ENCODE measurements around the gene GSC2. TPM values are rescaled to one million over a fixed set of nuclear protein-coding genes. Genes with fewer than 3 reads are reported as not detected.

The GSC2 gene
- total and polyA plus RNA-seq, 12 donors: not detected

- TF ChIP-seq CTCF (IDR thresholded peaks at IDR 0.05): no peak
- Histone ChIP-seq H3K4me3 (no peak overlapping the region), H3K36me3 (replicated peaks in 1 of 2) (peaks cover 0 to 86% of the 10 kb centered on the region in 2 donors), H3K27me3 (no peaks in the 10 kb centered on the region), H3K9me3 (replicated peaks in 1 of 3) (no peaks in the 10 kb centered on the region), H3K27ac (no peak overlapping the region), H3K4me1 (replicated peaks in 1 of 2) (no peaks in the 10 kb centered on the region)
- WGBS, 4 donors: 93 to 97% (median 95%) methylated on average over 6 to 10 of the region's 10 CpGs
- intact Hi-C loops (cut with DNase I): no loop called here
- no peak for DNase-seq
Observed at GRCh38 chr22:19136915-19137314, 13.2 kb downstream of the GSC2 start.

DNA sequence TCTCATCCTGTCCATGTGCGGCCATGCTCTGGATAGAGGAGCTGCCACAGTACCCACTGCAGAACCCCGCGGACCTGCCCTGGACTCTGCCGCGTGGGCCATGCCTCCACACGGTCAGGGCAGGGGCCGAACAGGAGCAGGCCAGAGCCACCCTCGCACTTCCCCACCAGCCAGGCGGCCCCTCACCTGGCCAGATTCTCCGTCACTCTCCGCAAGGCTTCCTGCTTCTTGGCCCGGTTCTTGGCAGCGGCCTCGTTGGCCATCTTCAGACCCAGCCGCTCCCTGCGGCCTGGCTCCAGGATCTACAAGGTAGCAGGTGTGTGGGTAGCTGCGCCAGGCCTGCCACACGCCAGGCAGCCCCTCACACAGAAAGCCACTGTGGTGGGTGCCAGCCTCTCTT, 15.2 kb downstream of the GSC2 start:
- TF ChIP-seq POLR2A (IDR thresholded peaks at IDR 0.05) (no peak), CTCF (IDR thresholded peaks at IDR 0.05) (no peak)
- Histone ChIP-seq H3K27ac (no peak overlapping the region), H3K36me3 (replicated peaks in 1 of 2) (peaks cover 0 to 68% of the 10 kb centered on the region in 2 donors), H3K4me3 (no peak overlapping the region), H3K9me3 (replicated peaks in 1 of 3) (no peaks in the 10 kb centered on the region), H3K4me1 (replicated peaks in 1 of 2) (no peaks in the 10 kb centered on the region), H3K27me3 (no peaks in the 10 kb centered on the region)
- intact Hi-C loops (cut with DNase I): no loop called here
- 93 to 98% (median 96%) methylated on average over 8 to 18 of the region's 18 CpGs for WGBS, 4 donors
- no peak for DNase-seq

DNA sequence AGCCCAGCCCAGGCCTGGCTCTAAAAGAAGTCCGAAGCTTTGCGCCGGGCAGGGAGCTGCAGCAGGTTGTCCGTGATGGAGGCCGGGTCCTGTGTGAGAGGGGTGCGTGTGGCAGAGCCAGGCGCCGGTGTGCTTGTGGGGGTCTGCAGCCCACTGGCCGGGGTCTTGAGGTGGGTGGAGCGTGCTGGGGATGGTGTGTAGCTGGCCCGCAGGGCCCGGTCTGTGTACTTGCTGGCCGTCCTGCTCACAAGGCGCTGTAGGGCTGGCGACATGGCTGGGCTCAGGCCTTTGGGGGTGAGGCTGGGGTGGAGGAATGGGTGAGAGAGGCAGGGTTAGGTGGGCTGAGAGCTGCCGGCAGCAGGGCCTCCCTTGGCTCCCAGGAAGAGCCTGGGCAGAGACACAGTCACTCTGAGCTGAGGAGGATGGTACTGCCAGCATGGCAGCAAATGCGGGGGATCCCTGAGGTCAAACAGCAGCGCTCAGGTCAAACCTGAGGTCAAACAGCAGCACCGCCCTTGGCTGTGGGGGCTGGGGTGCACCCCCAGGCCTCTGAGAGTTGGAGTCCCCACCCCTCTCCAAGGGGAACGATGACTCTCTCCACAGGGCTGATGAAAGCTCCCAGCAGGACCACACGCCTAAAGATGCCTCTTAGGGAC, 15.8 kb downstream of the GSC2 start:
- Histone ChIP-seq H3K36me3 (replicated peaks in 1 of 2) (peaks cover 0 to 62% of the 10 kb centered on the region in 2 donors), H3K27me3 (no peaks in the 10 kb centered on the region), H3K9me3 (replicated peaks in 1 of 3) (no peaks in the 10 kb centered on the region), H3K27ac (no peak overlapping the region), H3K4me3 (no peak overlapping the region), H3K4me1 (replicated peaks in 1 of 2) (no peaks in the 10 kb centered on the region)
- no peak for TF ChIP-seq CTCF (IDR thresholded peaks at IDR 0.05)
- TF ChIP-seq POLR2A (IDR thresholded peaks at IDR 0.05): no peak
- intact Hi-C loops (cut with DNase I): no loop called here
- DNase-seq: no peak
- 93 to 96% (median 94%) methylated on average over 3 to 21 of the region's 21 CpGs for WGBS, 4 donors

- Histone ChIP-seq H3K4me3 (no peak overlapping the region), H3K36me3 (replicated peaks in 1 of 2) (peaks cover 0 to 55% of the 10 kb centered on the region in 2 donors)
- intact Hi-C loops (cut with DNase I): no loop called here
Observed at GRCh38 chr22:19133561-19133960, 16.5 kb downstream of the GSC2 start.

More at GRCh38 chr22:19133561-19133960, 16.5 kb downstream of the GSC2 start:
- H3K27ac ChIP-seq: no peak overlapping the region
- TF ChIP-seq CTCF (IDR thresholded peaks at IDR 0.05) (no peak), POLR2A (IDR thresholded peaks at IDR 0.05) (no peak)
- H3K4me1 ChIP-seq (replicated peaks in 1 of 2): no peaks in the 10 kb centered on the region
- no peaks in the 10 kb centered on the region for H3K9me3 ChIP-seq (replicated peaks in 1 of 3)
- H3K27me3 ChIP-seq: no peaks in the 10 kb centered on the region
- 83 to 100% (median 95%) methylated on average over 2 to 13 of the region's 13 CpGs for WGBS, 4 donors
- no peak for DNase-seq

Measured in adrenal gland (tissue), 12 donors.